ENCODE results near the gene CRYGA. TPM values are rescaled to one million over a fixed set of nuclear protein-coding genes. Genes with fewer than 3 reads are reported as not detected.
"Not testable (repeated sequence)": the region's sequence is repeated elsewhere in the genome, so short reads cannot be mapped to it uniquely, and the experiment has no call there.

The CRYGA gene
- total RNA-seq, 3 donors from 2014 or later, result not detected

DNA sequence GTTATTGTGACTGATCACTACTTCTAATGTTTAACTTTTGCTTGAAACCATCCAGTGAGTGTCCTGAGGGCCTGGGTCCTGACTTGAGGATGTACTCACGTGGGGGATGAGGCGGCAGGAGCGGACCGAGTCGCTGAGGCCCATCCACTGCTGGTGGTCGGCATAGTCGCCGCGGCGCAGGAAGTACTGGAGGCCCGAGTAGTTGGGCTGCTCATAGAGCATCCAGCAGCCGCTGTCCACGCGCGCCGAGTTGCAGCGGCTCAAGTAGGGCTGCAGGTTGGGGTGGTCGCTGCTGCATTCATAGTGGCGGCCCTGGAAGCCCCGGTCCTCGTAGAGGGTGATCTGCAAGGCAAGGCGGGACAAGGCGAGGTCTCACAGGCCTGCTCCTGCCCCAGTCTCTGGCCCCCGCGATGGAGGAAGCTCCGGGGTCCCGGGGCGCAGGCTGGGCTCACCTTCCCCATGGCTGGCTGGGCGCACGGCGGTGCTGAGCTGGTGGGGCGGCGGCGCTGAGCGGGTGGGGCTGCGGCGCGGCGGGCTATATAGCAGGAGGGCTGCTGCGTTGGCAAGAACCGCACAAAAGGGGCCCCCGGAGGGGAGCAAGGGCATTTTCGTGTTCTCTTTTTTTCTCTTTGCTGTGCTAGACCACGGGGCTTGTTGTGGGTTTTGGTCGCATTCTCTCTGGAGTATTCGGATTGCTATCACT, 39.2 kb downstream of the CRYGA start, which contains the start of gene CRYGD:
Gene CRYGD (minus strand): TSS at position 512 of the 703 bp plus-strand sequence. CDS start 51 bp downstream, at position 461.
- not testable (repeated sequence) for DNase-seq; H3K4me1 Mint-ChIP-seq (ENCODE audit: low read depth); H3K36me3 Mint-ChIP-seq (ENCODE audit: insufficient read depth); H3K4me3 Mint-ChIP-seq; H3K9me3 Mint-ChIP-seq
- H3K27me3 Mint-ChIP-seq (ENCODE audit: low read depth), result peaks cover 30% of the 10 kb centered on the region
- peak; percentile 55 to 72 for ATAC-seq

DNA sequence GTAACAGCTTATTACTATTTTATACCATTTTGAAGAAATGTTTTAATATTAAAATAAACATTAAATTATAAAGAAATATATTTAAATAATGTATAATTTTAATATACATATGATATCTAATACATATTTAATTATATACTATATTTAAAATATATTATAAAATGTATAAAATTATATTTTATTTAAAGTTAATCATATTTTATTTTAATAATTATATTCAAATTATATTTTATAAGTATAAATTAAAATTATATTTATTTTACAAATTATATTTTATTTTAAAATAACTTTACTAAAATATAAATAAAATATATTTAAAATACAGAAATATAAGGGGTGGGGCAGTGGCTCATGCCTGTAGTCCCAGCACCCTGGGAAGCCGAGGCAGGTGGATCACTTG, 41.1 kb downstream of the CRYGA start:
- no peak for DNase-seq

GRCh38 chr2:208118918-208119317, 44.5 kb downstream of the CRYGA start:
- DNase-seq (no peak), ATAC-seq (no peak)
- H3K9me3 Mint-ChIP-seq, result no peaks in the 10 kb centered on the region
- peaks cover 2% of the 10 kb centered on the region for H3K4me1 Mint-ChIP-seq (ENCODE audit: low read depth)
- no peaks in the 10 kb centered on the region for H3K36me3 Mint-ChIP-seq (ENCODE audit: insufficient read depth)
- no peak overlapping the region for H3K4me3 Mint-ChIP-seq
- peaks cover 12% of the 10 kb centered on the region for H3K27me3 Mint-ChIP-seq (ENCODE audit: low read depth)

More for the DNA sequence above, 41.1 kb downstream of the CRYGA start:
- no peak overlapping the region for H3K4me3 Mint-ChIP-seq
- no peaks in the 10 kb centered on the region for H3K36me3 Mint-ChIP-seq (ENCODE audit: insufficient read depth)
- H3K27me3 Mint-ChIP-seq (ENCODE audit: low read depth), result peaks cover 28% of the 10 kb centered on the region
- H3K9me3 Mint-ChIP-seq, result peaks cover 2% of the 10 kb centered on the region
- H3K4me1 Mint-ChIP-seq (ENCODE audit: low read depth), result peaks cover 7% of the 10 kb centered on the region
- ATAC-seq, result no peak

- DNase-seq; H3K27me3 Mint-ChIP-seq (ENCODE audit: low read depth); H3K36me3 Mint-ChIP-seq (ENCODE audit: insufficient read depth); ATAC-seq; H3K9me3 Mint-ChIP-seq; H3K4me3 Mint-ChIP-seq; H3K4me1 Mint-ChIP-seq (ENCODE audit: low read depth): not testable (repeated sequence)
These were observed 46.0 kb downstream of the CRYGA start for GRCh38 chr2:208117390-208117789.

DNA sequence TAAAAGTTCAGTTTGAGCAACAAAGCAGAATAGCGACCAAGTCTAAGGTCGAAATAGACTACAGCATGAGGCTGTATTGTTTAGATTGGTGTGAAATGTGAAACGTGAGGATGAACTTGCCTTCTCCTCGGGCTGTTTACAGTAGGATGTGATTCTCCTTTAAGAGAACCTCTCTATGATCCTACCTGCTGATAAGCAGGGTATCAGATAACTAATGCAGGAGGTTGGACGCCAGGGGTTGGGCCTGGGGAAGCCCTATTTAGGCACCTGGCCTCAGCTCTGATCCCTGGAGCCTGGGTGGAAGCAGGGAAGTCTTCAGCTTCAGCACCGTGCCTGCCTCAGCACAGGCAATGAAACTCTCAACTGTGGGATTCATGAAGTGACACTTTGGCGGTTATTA, 50.4 kb downstream of the CRYGA start:
- Mint-ChIP-seq H3K4me1 (ENCODE audit: low read depth) (no peaks in the 10 kb centered on the region), H3K4me3 (no peak overlapping the region), H3K36me3 (ENCODE audit: insufficient read depth) (no peaks in the 10 kb centered on the region), H3K27me3 (ENCODE audit: low read depth) (peaks cover 2% of the 10 kb centered on the region), H3K9me3 (no peaks in the 10 kb centered on the region)
- ATAC-seq, result no peak
- DNase-seq, result no peak

DNA sequence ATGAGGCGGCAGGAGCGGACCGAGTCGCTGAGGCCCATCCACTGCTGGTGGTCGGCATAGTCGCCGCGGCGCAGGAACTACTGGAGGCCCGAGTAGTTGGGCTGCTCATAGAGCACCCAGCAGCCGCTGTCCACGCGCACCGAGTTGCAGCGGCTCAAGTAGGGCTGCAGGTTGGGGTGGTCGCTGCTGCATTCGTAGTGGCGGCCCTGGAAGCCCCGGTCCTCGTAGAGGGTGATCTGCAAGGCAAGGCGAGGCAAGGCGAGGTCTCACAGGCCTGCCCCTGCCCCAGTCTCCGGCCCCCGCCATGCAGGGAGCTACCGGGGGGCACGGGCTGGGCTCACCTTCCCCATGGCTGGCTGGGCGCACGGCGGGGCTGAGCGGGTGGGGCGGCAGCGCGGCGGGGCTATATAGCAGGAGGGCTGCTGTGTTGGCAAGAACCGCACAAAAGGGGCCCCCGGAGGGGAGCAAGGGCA, 51.1 kb downstream of the CRYGA start:
- DNase-seq; H3K4me1 Mint-ChIP-seq (ENCODE audit: low read depth); H3K36me3 Mint-ChIP-seq (ENCODE audit: insufficient read depth); ATAC-seq; H3K27me3 Mint-ChIP-seq (ENCODE audit: low read depth); H3K4me3 Mint-ChIP-seq; H3K9me3 Mint-ChIP-seq: not testable (repeated sequence)

Other genes with a start within 250 kb of the CRYGA start
- 1 to 10 TPM; 5.2 to 6.3 (median 5.4) TPM for gene PLEKHM3, start 138.1 kb downstream of the CRYGA start, total RNA-seq
- not detected for gene CRYGD, start 39.1 kb downstream of the CRYGA start, total RNA-seq
- gene CRYGC, start 33.8 kb downstream of the CRYGA start, total RNA-seq, result not detected
- not detected for gene CRYGB, start 17.4 kb downstream of the CRYGA start, total RNA-seq
- gene C2orf80, start 26.4 kb upstream of the CRYGA start, total RNA-seq, result not detected
- 10 to 100 TPM in 1 of 3 donors, 1 to 10 TPM in 2; 9.7 to 10.5 (median 9.9) TPM for gene IDH1, start 91.5 kb upstream of the CRYGA start, total RNA-seq
- 10 to 100 TPM; 13.1 to 14.8 (median 13.6) TPM for gene PIKFYVE, start 102.7 kb upstream of the CRYGA start, total RNA-seq
- gene PTH2R, start 243.2 kb upstream of the CRYGA start, total RNA-seq, result not detected